Measurements from ENCODE around the gene MT1H.

Gene MT1H

GRCh38 chr16:56636616-56637413, 32.8 kb upstream of the MT1H start:
- no peak for DNase-seq (ENCODE audit: low read depth)

DNA sequence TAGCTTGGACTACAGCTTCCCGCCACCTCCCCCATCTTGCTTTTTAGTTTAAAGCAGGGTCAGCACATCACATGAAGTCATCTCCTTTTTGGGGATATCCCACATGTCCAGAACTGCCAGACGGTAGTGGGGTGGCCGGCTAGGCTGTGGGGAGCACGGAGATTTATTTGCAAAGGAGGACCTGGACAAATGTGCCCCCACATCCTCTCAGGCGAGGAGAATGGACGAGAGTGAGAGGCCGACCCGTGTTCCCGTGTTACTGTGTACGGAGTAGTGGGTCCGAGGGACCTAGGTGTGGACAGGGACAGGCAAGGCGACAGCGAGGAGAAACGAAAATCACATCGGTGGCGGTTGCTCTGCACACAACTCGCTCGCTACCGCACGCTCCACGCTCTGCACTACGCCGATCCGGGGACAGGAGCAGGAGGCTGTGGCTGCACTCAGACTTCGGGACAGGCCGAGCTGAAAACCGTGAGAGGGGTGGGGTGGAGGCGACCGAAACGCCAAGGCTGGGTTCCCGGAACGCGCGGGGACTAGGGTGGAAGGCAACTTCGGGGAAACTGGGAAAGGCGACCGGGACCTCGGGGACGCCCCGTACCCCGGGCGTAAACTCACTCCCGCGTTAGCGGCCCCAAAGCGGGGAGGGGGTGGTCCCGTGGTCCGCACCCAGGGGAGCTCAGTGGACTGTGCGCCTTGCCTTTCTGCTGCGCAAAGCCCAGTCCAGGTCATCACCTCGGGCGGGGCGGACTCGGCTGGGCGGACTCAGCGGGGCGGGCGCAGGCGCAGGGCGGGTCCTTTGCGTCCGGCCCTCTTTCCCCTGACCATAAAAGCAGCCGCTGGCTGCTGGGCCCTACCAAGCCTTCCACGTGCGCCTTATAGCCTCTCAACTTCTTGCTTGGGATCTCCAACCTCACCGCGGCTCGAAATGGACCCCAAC, 31.5 kb upstream of the MT1H start, which contains the start of gene MT1A:
Gene MT1A (plus strand): TSS at position 853 of the 937 bp plus-strand sequence. CDS start 73 bp downstream, at position 926.
- peak; percentile 45 for DNase-seq (ENCODE audit: low read depth)

- no peak for DNase-seq (ENCODE audit: low read depth)
These were observed 30.6 kb upstream of the MT1H start for GRCh38 chr16:56639045-56639444.

DNA sequence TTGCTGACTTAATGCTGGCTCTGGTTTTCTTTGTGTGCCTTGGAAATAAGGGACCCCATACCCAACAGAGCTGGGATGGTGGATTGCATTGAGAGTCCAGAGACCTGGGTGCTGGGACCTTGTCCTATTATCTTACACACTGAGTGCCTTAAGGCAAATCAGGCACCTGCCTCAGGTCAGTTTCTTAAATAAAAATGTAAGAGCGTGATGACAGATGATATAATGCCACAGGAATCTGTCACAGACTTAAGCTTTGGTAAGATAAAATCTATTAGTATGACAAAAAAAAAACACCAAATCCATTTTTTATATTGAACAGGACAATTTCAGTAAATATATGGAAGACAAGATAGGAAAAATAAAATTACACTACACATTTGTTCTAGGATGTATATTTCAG, 29.5 kb upstream of the MT1H start:
- no peak for DNase-seq (ENCODE audit: low read depth)

DNA sequence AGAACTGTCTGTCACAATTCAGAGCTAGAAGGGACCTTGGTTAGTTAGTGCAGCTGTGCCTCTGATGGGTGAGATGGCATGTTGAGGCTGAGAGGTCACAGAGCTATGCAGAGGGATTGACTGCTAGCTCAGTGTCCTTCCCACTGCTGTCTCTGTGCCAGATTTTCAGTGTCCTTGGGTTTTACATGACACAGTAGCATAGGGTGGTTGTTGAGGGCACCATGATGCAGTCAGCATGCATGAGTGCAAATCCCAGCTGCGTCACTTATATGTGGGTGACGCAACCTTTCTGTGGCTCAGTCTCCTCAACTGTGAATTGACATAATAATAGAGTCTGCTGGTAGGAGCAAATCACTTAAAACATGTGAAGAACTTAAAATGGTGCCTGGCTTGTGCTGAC, 28.4 kb upstream of the MT1H start:
- DNase-seq (ENCODE audit: low read depth), result no peak

DNA sequence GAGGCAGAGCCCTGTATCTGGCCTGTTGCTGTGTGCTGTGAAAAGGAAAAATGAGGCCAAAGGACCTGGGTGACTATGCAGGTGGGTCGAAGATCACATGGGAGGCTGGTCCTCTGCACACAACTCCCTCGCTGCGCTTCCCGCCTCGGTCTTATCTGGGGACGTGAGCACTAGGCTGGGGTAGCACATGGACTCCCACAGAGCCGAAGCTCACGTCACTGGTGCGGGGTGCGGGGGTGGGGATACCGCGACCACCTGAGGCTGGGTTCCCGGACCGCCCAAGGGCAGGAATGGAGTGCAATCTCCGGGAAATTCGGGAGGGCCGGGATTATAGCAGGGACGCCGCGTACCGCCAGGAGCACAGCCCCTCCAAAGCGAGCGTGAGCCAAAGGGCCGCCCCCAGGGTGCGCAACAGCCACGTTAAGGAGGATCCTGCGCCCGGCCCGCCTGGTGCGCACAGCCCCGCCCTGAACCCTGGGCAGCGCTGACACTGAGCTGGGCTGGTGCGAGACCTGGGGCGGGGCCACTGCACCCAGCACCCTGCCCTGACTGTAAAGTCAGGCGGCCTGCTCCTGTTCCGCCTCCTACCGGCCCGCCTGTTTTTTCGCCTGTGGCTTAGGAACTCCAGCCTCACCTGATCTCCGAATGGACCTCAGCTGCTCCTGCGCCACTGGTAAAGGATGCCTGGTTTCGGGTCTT, 26.4 kb upstream of the MT1H start:
- DNase-seq (ENCODE audit: low read depth), result peak; percentile 71

GRCh38 chr16:56643833-56644232, 25.8 kb upstream of the MT1H start:
- DNase-seq (ENCODE audit: low read depth), result no peak

DNA sequence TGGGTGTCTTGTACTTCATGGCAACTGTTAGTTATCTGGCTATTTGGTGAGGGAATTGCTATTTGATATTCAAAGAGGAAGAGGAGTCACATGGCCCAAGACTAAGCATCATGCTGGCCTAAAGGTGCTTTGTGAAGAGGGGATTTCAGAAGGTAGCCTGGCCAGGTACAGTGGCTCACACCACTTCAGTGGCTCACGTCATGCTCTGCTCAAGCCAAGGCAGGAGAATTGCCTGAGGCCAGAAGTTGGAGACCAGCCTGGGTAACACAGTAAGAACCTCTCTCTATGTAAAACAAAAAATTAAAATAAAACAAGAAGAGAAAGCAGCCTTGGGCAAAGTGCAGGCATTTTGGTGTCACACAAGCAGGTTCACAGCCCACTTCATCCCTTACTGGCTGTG, 24.3 kb upstream of the MT1H start:
- DNase-seq (ENCODE audit: low read depth), result no peak

GRCh38 chr16:56645838-56646237, 23.8 kb upstream of the MT1H start:
- no peak for DNase-seq (ENCODE audit: low read depth)

GRCh38 chr16:56647641-56648431, 21.8 kb upstream of the MT1H start:
- DNase-seq (ENCODE audit: low read depth), result no peak

DNA sequence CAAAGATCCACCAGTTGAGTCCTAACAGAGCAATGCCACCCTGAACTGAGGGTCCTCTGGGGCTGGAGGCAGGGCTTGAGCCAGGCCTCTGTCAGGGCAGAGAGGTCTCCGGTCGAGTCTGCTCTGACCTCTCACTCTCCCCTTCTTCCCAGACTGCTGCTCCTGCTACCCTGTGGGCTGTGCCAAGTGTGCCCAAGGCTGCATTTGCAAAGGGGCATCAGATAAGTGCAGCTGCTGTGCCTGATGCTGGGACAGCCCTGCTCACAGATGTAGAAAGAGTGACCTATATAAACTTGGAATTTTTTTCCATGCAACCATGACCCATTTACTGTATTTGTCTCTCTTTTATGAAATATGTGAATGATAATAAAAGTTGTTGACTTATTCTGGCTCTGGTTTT, 20.3 kb upstream of the MT1H start:
- DNase-seq (ENCODE audit: low read depth), result no peak

DNA sequence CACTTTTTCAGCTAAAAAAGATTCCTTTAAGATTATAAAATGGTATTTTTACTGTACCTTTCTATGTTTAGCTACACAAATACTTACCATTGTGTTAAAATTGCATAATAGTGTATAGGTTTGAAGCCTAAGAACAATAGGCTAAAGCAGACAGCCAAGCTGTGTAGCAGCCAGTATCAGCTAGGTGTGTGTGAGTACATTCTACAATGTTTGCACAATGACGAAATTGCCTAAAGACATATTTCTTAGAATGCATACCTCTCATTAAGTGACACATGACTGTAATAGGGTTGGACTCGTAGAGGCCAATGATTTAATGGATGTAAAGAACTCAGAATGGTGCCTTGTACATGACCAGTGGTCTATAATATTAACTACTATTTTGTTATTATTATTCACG, 19.8 kb upstream of the MT1H start:
- no peak for DNase-seq (ENCODE audit: low read depth)

- DNase-seq (ENCODE audit: low read depth), result no peak
These were observed 18.0 kb upstream of the MT1H start, which contains the start of gene MT1B for GRCh38 chr16:56651586-56651985. MT1B (plus strand) TSS chr16:56651886; CDS start chr16:56651954, 68 bp downstream.

DNA sequence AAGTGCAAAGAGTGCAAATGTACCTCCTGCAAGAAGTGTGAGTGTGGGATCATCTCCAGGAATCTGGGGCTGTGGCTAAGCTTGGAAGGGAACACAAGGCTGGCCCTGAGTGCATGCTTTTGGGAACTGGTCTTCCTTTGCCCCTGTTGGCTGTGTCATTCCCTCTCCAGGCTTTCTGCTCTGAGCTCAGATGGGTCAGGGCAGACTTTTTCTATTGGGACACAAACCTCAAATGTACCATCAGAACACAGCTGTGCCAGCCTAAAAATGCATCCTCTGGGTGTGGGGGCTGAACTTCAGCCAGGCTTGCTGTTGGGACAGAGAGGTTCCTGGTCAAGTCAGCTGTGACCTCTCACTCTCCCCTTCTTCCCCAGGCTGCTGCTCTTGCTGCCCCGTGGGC, 17.0 kb upstream of the MT1H start:
- no peak for DNase-seq (ENCODE audit: low read depth)

DNA sequence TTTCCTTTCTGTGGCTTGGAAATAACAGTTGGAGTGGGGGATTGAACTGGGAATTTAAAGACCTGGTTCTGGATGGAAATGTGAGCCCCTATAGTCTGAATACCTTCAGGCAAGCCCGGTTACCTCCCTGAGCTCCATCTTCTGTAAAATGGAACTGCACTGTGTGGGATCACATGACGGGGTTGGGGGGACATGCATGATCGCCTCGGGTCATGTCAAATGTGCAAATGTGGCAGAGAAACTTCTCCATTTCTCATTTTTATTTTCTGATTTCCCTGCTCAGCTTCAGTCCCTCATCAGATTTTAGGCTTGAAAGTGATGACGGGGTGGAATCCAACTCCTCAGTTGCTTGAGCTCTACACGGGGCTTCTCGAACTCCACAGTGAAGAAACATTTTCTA, 16.4 kb upstream of the MT1H start:
- no peak for DNase-seq (ENCODE audit: low read depth)

DNA sequence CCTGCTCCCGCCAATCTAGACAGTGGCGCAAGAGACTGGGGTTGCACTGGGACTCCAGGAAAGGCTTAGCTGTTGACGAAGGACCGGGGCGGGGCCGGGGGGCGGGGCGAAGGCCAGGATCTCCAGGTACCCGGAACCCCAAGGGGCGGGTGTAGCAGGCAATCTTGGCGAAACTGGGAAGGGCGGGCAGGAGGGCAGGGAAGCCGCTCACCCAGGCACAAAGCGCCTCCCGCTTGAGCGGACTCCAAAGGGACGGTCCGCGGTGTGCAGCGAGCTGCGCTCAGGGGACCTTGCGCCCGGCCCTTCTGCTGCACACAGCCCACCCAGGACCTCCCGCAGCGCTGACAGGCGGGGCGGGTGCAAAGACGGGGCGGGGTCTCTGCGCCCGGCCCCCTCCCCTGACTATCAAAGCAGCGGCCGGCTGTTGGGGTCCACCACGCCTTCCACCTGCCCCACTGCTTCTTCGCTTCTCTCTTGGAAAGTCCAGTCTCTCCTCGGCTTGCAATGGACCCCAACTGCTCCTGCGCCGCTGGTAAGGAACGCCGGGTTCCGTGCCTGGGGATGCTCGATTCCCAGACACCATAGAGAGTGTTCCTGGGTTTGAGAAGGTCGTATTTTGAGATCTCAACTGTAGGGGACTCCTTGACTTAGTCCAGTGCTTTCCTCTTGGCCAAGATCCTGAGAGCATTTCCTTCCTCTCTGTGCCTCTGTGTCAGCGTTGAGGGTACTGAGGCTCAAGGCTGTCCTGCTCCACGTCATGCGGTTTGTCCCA, 11.9 kb upstream of the MT1H start, which contains the start of gene MT1F:
Gene MT1F (plus strand): TSS at position 405 of the 772 bp plus-strand sequence. CDS start 100 bp downstream, at position 505.
- peak; percentile 56 for DNase-seq (ENCODE audit: low read depth)

DNA sequence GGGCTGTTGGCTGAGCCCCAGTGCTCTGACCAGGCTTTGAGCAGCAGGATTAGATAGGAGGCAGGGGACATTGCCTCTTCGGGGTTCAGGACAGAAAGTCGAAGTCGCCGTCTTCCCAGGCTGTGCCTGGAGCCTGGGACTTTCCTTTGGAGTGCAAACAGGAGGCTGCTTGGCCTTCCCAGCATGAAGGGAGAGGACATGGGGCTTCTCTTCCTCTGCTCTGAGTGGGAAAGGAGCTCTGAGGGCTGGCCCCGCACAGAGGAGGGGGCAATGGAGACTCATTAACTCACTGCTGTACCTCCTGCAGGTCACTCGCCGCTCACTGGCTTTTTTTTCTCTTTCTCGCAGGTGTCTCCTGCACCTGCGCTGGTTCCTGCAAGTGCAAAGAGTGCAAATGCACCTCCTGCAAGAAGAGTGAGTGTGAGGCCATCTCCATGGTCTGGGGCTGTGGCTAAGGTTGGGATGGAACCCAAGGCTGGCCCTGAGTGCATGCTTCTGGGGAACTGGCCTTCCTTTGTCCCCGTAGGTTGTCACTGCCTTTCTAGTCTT, 11.2 kb upstream of the MT1H start:
- DNase-seq (ENCODE audit: low read depth), result no peak

- DNase-seq (ENCODE audit: low read depth), result no peak
These were observed 7.0 kb upstream of the MT1H start for GRCh38 chr16:56662357-56663354.

- DNase-seq (ENCODE audit: low read depth), result no peak
These were observed 5.1 kb upstream of the MT1H start for GRCh38 chr16:56664506-56664905.

All from ELR (cell line).